Ovary (tissue), 3 donors: Measurements from ENCODE around the gene KLF13.

Experiments used
- POLR2A ChIP-seq: fragments of 450-650 bp; IDR thresholded peaks from one replicate; pipeline ENCODE4 v1.6.1; 2017; ENCODE audit warnings: antibody characterized with exemption, mild to moderate bottlenecking, moderate library complexity
- TF ChIP-seq, protein P1 (sequence below), 3 donors: fragments of 450-650 bp in 2 of 3; fragments of 200-600 bp in 1 of 3; IDR thresholded peaks; one replicate each; pipeline versions ENCODE4 v1.5.1 to v1.8.0; 2016 to 2022; ENCODE audit warnings: antibody characterized with exemption in 3 of 3, mild to moderate bottlenecking in 1 of 3
- donor health status: DM: no; HTN: no; CAD: no.

DNA sequence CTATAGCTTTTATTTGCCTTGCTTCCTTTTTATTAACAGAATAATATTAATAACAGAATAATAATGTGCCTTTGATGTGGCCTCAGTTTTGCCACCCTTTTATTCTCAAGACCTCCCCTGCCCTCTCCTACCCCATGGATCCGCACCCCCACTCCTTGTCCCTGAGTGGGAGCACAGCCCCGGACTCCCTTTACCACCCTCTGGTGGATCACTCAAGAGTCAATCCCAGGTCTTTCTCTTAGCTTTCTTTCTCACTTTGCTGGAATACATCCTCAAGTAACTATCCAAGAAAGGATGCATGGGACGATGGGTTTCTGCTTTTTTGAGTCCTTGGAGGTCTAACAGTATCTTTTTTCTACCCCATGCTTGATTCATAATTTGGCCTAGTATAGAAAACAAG is 63.4 kb downstream of the KLF13 start:
- TF ChIP-seq, protein P1, sequence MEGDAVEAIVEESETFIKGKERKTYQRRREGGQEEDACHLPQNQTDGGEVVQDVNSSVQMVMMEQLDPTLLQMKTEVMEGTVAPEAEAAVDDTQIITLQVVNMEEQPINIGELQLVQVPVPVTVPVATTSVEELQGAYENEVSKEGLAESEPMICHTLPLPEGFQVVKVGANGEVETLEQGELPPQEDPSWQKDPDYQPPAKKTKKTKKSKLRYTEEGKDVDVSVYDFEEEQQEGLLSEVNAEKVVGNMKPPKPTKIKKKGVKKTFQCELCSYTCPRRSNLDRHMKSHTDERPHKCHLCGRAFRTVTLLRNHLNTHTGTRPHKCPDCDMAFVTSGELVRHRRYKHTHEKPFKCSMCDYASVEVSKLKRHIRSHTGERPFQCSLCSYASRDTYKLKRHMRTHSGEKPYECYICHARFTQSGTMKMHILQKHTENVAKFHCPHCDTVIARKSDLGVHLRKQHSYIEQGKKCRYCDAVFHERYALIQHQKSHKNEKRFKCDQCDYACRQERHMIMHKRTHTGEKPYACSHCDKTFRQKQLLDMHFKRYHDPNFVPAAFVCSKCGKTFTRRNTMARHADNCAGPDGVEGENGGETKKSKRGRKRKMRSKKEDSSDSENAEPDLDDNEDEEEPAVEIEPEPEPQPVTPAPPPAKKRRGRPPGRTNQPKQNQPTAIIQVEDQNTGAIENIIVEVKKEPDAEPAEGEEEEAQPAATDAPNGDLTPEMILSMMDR (IDR thresholded peaks at IDR 0.05), result no peak
- no peak for TF ChIP-seq POLR2A
